Breast epithelium (tissue), 3 donors: ENCODE measurements around the gene NLRP1.

ENCODE experiments used
- POLR2A ChIP-seq: fragments of 450-650 bp; IDR thresholded peaks from one replicate; pipeline ENCODE4 v1.6.1; 2016; ENCODE audit warnings: antibody characterized with exemption, mild to moderate bottlenecking, moderate library complexity
- TF ChIP-seq, protein P1 (sequence below), 3 donors: fragments of 450-650 bp; IDR thresholded peaks; one replicate each; pipeline ENCODE4 v1.5.1; 2016 to 2017; ENCODE audit warnings: antibody characterized with exemption in 3 of 3, mild to moderate bottlenecking in 3 of 3, moderate library complexity in 3 of 3

DNA sequence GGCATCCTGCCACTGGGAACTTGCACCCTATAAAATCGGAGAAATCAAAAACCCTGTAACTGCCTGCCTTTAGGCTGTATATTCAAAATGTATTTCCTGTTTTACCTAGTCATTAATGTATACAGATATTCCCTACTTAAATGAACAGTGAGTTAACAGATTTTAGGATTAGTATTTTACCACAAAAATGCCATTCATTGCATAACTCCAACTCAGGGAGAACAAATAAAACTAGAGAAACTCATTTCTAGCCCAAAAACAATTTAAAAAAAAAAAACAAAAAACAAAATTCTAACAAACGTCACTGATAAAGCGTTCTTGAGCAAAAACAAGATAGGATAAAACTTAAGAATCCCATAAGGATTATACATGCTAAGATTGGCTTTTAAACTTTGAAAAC is 111.8 kb downstream of the NLRP1 start:
- TF ChIP-seq, protein P1, sequence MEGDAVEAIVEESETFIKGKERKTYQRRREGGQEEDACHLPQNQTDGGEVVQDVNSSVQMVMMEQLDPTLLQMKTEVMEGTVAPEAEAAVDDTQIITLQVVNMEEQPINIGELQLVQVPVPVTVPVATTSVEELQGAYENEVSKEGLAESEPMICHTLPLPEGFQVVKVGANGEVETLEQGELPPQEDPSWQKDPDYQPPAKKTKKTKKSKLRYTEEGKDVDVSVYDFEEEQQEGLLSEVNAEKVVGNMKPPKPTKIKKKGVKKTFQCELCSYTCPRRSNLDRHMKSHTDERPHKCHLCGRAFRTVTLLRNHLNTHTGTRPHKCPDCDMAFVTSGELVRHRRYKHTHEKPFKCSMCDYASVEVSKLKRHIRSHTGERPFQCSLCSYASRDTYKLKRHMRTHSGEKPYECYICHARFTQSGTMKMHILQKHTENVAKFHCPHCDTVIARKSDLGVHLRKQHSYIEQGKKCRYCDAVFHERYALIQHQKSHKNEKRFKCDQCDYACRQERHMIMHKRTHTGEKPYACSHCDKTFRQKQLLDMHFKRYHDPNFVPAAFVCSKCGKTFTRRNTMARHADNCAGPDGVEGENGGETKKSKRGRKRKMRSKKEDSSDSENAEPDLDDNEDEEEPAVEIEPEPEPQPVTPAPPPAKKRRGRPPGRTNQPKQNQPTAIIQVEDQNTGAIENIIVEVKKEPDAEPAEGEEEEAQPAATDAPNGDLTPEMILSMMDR (IDR thresholded peaks at IDR 0.05), result no peak
- no peak for TF ChIP-seq POLR2A
